HEK293 (cell line): ENCODE results near the gene FOXB2.

Source experiments
- CTCF ChIA-PET: fragments of 350-600 bp; formaldehyde crosslinking; extraction: SDS; loops from one replicate; lab custom pipeline; 2021; ENCODE audit warnings: antibody characterized with exemption; lab: Yijun Ruan, JAX
- POLR2A ChIA-PET: fragments of 300-600 bp; formaldehyde crosslinking; extraction: SDS; loops from one replicate; lab custom pipeline; 2020; ENCODE audit warnings: antibody characterized with exemption, inconsistent platforms; lab: Yijun Ruan, JAX
- H3K27ac ChIP-seq: fragments of 200-500 bp; sonication (Bioruptor generic); 2 replicates; pipeline ENCODE4 v1.5.1; 2014; ENCODE audit warnings: low read depth, low read length, control low read depth, inconsistent platforms; ENCODE audit errors: extremely low read depth
- H3K36me3 ChIP-seq, 2 experiments: fragments of 200-500 bp in 1 of 2; sonication (Bioruptor generic) in 1 of 2; 1 replicate in 1 of 2; 2 replicates in 1 of 2; pipeline ENCODE4 v1.5.1; 2014 to 2017; ENCODE audit warnings: inconsistent platforms in 2 of 2, low read length in 2 of 2; ENCODE audit not compliant: control insufficient read depth in 2 of 2, insufficient read depth in 1 of 2
- H3K4me1 ChIP-seq: fragments of 200-500 bp; sonication (Bioruptor generic); 2 replicates; pipeline ENCODE4 v1.5.1; 2014; ENCODE audit warnings: mild to moderate bottlenecking, low read length, inconsistent platforms; ENCODE audit not compliant: control insufficient read depth, insufficient read depth
- H3K4me3 ChIP-seq: 2 replicates; pipeline ENCODE4 v1.5.1; 2011; ENCODE audit warnings: low read depth, mild to moderate bottlenecking, control low read depth, low read length, moderate library complexity
- H3K9me3 ChIP-seq: fragments of 200-500 bp; sonication (Bioruptor generic); 2 replicates; pipeline ENCODE4 v1.5.1; 2014; ENCODE audit warnings: low read depth, low read length, inconsistent platforms; ENCODE audit not compliant: control insufficient read depth, insufficient read depth
- AEBP2 ChIP-seq: fragments of 450-650 bp; formaldehyde crosslinking; IDR thresholded peaks from 2 replicates; pipeline ENCODE4 v1.5.1; 2016; ENCODE audit warnings: missing biosample characterization, missing genetic modification characterization, borderline replicate concordance
- MYNN ChIP-seq: fragments of 450-650 bp; formaldehyde crosslinking; IDR thresholded peaks from 2 replicates; pipeline ENCODE4 v1.5.1; 2016; ENCODE audit warnings: missing biosample characterization, missing genetic modification characterization, borderline replicate concordance
- PATZ1 ChIP-seq: fragments of 450-650 bp; formaldehyde crosslinking; IDR thresholded peaks from 2 replicates; pipeline ENCODE4 v1.5.1; 2016; ENCODE audit warnings: missing biosample characterization, missing genetic modification characterization
- PRDM2 ChIP-seq: fragments of 450-650 bp; formaldehyde crosslinking; IDR thresholded peaks from 2 replicates; pipeline ENCODE4 v1.5.1; 2016; ENCODE audit warnings: missing biosample characterization, missing genetic modification characterization, borderline replicate concordance
- TSHZ1 ChIP-seq: fragments of 450-650 bp; formaldehyde crosslinking; IDR thresholded peaks from 2 replicates; pipeline ENCODE4 v1.5.1; 2016; ENCODE audit warnings: missing biosample characterization, missing genetic modification characterization, borderline replicate concordance
- ZNF274 ChIP-seq, 2 experiments: fragments of 200-500 bp in 1 of 2; fragments of 450-650 bp in 1 of 2; sonication (Bioruptor generic) in 1 of 2; formaldehyde crosslinking in 1 of 2; IDR thresholded peaks; 2 replicates each; pipeline versions ENCODE4 v1.5.1 to v1.6.1; 2014 to 2016; ENCODE audit warnings: borderline replicate concordance in 1 of 2, inconsistent platforms in 1 of 2, low read length in 1 of 2, missing biosample characterization in 1 of 2, missing genetic modification characterization in 1 of 2
- ZNF433 ChIP-seq: fragments of 450-650 bp; formaldehyde crosslinking; IDR thresholded peaks from 2 replicates; pipeline ENCODE4 v1.5.1; 2016; ENCODE audit warnings: missing biosample characterization, missing genetic modification characterization, low read depth
- ZNF501 ChIP-seq: fragments of 450-650 bp; formaldehyde crosslinking; IDR thresholded peaks from 2 replicates; pipeline ENCODE4 v1.5.1; 2016; ENCODE audit warnings: missing biosample characterization, missing genetic modification characterization
- ZNF530 ChIP-seq: fragments of 450-650 bp; formaldehyde crosslinking; IDR thresholded peaks from 2 replicates; pipeline ENCODE4 v1.5.1; 2016; ENCODE audit warnings: low read depth, missing biosample characterization, missing genetic modification characterization
- ZNF544 ChIP-seq: fragments of 450-650 bp; formaldehyde crosslinking; IDR thresholded peaks from 2 replicates; pipeline ENCODE4 v1.5.0; 2017; ENCODE audit warnings: missing biosample characterization, missing genetic modification characterization
- ZNF571 ChIP-seq: fragments of 450-650 bp; formaldehyde crosslinking; IDR thresholded peaks from 2 replicates; pipeline ENCODE4 v1.5.0; 2017; ENCODE audit warnings: missing biosample characterization, missing genetic modification characterization
- ZNF580 ChIP-seq: fragments of 450-650 bp; formaldehyde crosslinking; IDR thresholded peaks from 2 replicates; pipeline ENCODE4 v1.5.1; 2016; ENCODE audit warnings: missing biosample characterization, missing genetic modification characterization
- ZNF585B ChIP-seq: fragments of 450-650 bp; formaldehyde crosslinking; IDR thresholded peaks from 2 replicates; pipeline ENCODE4 v1.5.1; 2016; ENCODE audit warnings: missing biosample characterization, missing genetic modification characterization
- ZNF610 ChIP-seq: fragments of 450-650 bp; formaldehyde crosslinking; IDR thresholded peaks from 2 replicates; pipeline ENCODE4 v1.5.1; 2016; ENCODE audit warnings: missing biosample characterization, missing genetic modification characterization, borderline replicate concordance
- ZNF777 ChIP-seq: fragments of 450-650 bp; formaldehyde crosslinking; IDR thresholded peaks from 2 replicates; pipeline ENCODE4 v1.5.1; 2017; ENCODE audit warnings: missing biosample characterization, missing genetic modification characterization, borderline replicate concordance
- ZNF785 ChIP-seq: fragments of 450-650 bp; formaldehyde crosslinking; IDR thresholded peaks from 2 replicates; pipeline ENCODE4 v1.5.1; 2016; ENCODE audit warnings: missing biosample characterization, missing genetic modification characterization
- ZSCAN4 ChIP-seq: fragments of 450-650 bp; formaldehyde crosslinking; IDR thresholded peaks from 2 replicates; pipeline ENCODE4 v1.5.1; 2017; ENCODE audit warnings: missing biosample characterization, missing genetic modification characterization

Gene FOXB2

GRCh38 chr9:77030045-77030444 is 10.6 kb downstream of the FOXB2 start (continued):
- TF ChIP-seq TSHZ1 (tag by site-specific recombination) (no peak), ZNF501 (tag by site-specific recombination) (no peak), ZNF544 (tag by site-specific recombination) (no peak), ZNF785 (tag by site-specific recombination) (no peak), ZNF610 (tag by site-specific recombination) (no peak)

GRCh38 chr9:77038281-77039036 is 19.0 kb downstream of the FOXB2 start:
- no peaks in the 10 kb centered on the region for H3K36me3 ChIP-seq
- POLR2A ChIA-PET = no interaction called here
- no peaks in the 10 kb centered on the region for H3K9me3 ChIP-seq
- no peak overlapping the region for H3K4me3 ChIP-seq
- no peaks in the 10 kb centered on the region for H3K4me1 ChIP-seq
- CTCF ChIA-PET = interaction anchor here (1.1 kb wide), 1 partner anchor 113 kb away, joined by 3 read pairs; no protein-coding TSS in a partner anchor
- H3K27ac ChIP-seq = no peak overlapping the region
- TF ChIP-seq MYNN = no peak
- TF ChIP-seq ZNF571 = no peak
- TF ChIP-seq ZNF585B (tag by site-specific recombination) = no peak
- no peak for TF ChIP-seq ZNF433 (tag by site-specific recombination)
- no peak for TF ChIP-seq ZNF777 (tag by site-specific recombination)
- TF ChIP-seq ZNF530 (tag by site-specific recombination) = no peak
- no peak for TF ChIP-seq ZNF274 (IDR thresholded peaks at IDR 0.05; ENCODE audit: low read length)
- no peak for TF ChIP-seq ZNF274 (tag by site-specific recombination; IDR thresholded peaks at IDR 0.05; ENCODE audit: borderline replicate concordance)
- TF ChIP-seq ZSCAN4 (tag by site-specific recombination) = no peak
- no peak for TF ChIP-seq ZNF580 (tag by site-specific recombination)
- TF ChIP-seq AEBP2 (tag by site-specific recombination) = no peak
- TF ChIP-seq PATZ1 (tag by site-specific recombination) = no peak
- TF ChIP-seq PRDM2 = no peak
